PC-3 (cell line): ENCODE data around the gene MAST4. TPM values are rescaled to one million over a fixed set of nuclear protein-coding genes. Genes with fewer than 3 reads are reported as not detected.
"Not testable (repeated sequence)": the region's sequence is repeated elsewhere in the genome, so short reads cannot be mapped to it uniquely, and the experiment has no call there.

Experiments used
- ATAC-seq: fragments of 200-7000 bp; cut with Tn5 transposase; 2 replicates; pipeline ENCODE4 v1.9.1; 2020; ENCODE audit warnings: mild to moderate bottlenecking, moderate library complexity
- BruUV-seq: library from RNA; stranded (reverse); fragments of 400-500 nt; replicated peaks from 2 replicates; lab custom pipeline; 2021; lab: Mats Ljungman, UMichigan
- CTCF ChIA-PET: fragments of 300-600 bp; sonication (Branson Sonifier 250); formaldehyde crosslinking; loops from one replicate; lab custom pipeline; 2022; ENCODE audit warnings: antibody characterized with exemption; lab: Charles Lee
- POLR2A ChIA-PET: fragments of 300-600 bp; sonication (Branson Sonifier 250); formaldehyde crosslinking; loops from one replicate; lab custom pipeline; 2022; ENCODE audit warnings: antibody characterized with exemption; ENCODE audit not compliant: unreplicated experiment; lab: Charles Lee
- DNase-seq: peaks from one replicate; pipeline ENCODE4 v3.0.0-alpha.2; 2015
- H2AFZ ChIP-seq: fragments of 300-600 bp; sonication (generic); 2 replicates; pipeline ENCODE4 v1.6.0; 2016; ENCODE audit warnings: antibody characterized with exemption, low read length
- H3F3A ChIP-seq: fragments of 300-600 bp; sonication (generic); one replicate; pipeline ENCODE4 v1.6.0; 2017; ENCODE audit warnings: antibody characterized with exemption, low read length, control low read depth, mild to moderate bottlenecking; ENCODE audit not compliant: unreplicated experiment
- H3K27ac ChIP-seq: fragments of 300-600 bp; sonication (generic); 2 replicates; pipeline ENCODE4 v1.5.1; 2016; ENCODE audit warnings: mild to moderate bottlenecking, low read length
- H3K27me3 ChIP-seq: fragments of 300-600 bp; sonication (generic); 2 replicates; pipeline ENCODE4 v1.6.1; 2016; ENCODE audit warnings: low read length, mixed read lengths
- H3K36me3 ChIP-seq: fragments of 300-600 bp; sonication (generic); 2 replicates; pipeline ENCODE4 v1.6.1; 2016; ENCODE audit warnings: low read depth, mixed run types, low read length, mixed read lengths
- H3K4me1 ChIP-seq: fragments of 300-600 bp; sonication (generic); 2 replicates; pipeline ENCODE4 v1.5.1; 2016; ENCODE audit warnings: low read length; ENCODE audit not compliant: insufficient read depth
- H3K4me2 ChIP-seq: fragments of 300-600 bp; sonication (generic); 2 replicates; pipeline ENCODE4 v1.6.0; 2016; ENCODE audit warnings: low read length
- H3K4me3 ChIP-seq: fragments of 300-600 bp; sonication (generic); 2 replicates; pipeline ENCODE4 v1.5.1; 2016; ENCODE audit warnings: mild to moderate bottlenecking, low read length, mixed read lengths
- H3K79me2 ChIP-seq: fragments of 300-600 bp; sonication (generic); 2 replicates; pipeline ENCODE4 v1.6.1; 2017; ENCODE audit warnings: low read length, mixed read lengths
- H3K9ac ChIP-seq: fragments of 300-600 bp; sonication (generic); 2 replicates; pipeline ENCODE4 v1.6.0; 2016; ENCODE audit warnings: mild to moderate bottlenecking, low read length
- H3K9me2 ChIP-seq: fragments of 300-600 bp; sonication (generic); replicated peaks from 2 replicates; pipeline ENCODE4 v1.6.1; 2016; ENCODE audit warnings: mixed run types, low read length, mixed read lengths
- H3K9me3 ChIP-seq: fragments of 300-600 bp; sonication (generic); 2 replicates; pipeline ENCODE4 v1.6.1; 2016; ENCODE audit warnings: low read length, mixed read lengths
- H4K20me1 ChIP-seq: fragments of 300-600 bp; sonication (generic); 2 replicates; pipeline ENCODE4 v1.6.1; 2016; ENCODE audit warnings: low read length, mixed read lengths
- CTCF ChIP-seq: fragments of 300-600 bp; sonication (generic); conservative IDR thresholded peaks from 2 replicates; pipeline ENCODE4 v1.5.1; 2017; ENCODE audit warnings: antibody characterized with exemption, low read depth, mild to moderate bottlenecking, low read length
- EZH2 ChIP-seq: fragments of 300-600 bp; sonication (generic); IDR thresholded peaks from one replicate; pipeline ENCODE4 v1.6.1; 2017; ENCODE audit warnings: antibody characterized with exemption, mild to moderate bottlenecking, low read length; ENCODE audit not compliant: unreplicated experiment
- EZH2phosphoT487 ChIP-seq: fragments of 300-600 bp; sonication (generic); IDR thresholded peaks from 2 replicates; pipeline ENCODE4 v1.6.1; 2018; ENCODE audit warnings: mild to moderate bottlenecking, antibody characterized with exemption, low read length, borderline replicate concordance
- intact Hi-C: fragments of 100-400 bp; cut with micrococcal nuclease; formaldehyde crosslinking; loops from 2 replicates; pipeline ENCODE4 v1.9.0; 2023
- total RNA-seq: library from RNA; depleted of rRNA; stranded (reverse); fragments of >200 nt; gene quantifications from 2 replicates; pipeline ENCODE4 v1.2.3, GENCODE V29; 2014

MAST4 gene
- total RNA-seq, 1 experiment from 2014 or later, result 7.9 TPM

GRCh38 chr5:67170767-67171166, 574.6 kb downstream of the MAST4 start:
- H3K4me1 ChIP-seq, result peaks cover 10% of the 10 kb centered on the region
- CTCF ChIA-PET, result no interaction called here
- no peaks in the 10 kb centered on the region; the same call in 1 of the 2 replicates for H3K36me3 ChIP-seq
- no peak overlapping the region for H2AFZ ChIP-seq
- H4K20me1 ChIP-seq, result no peaks in the 10 kb centered on the region
- H3F3A ChIP-seq, result no peaks in the 10 kb centered on the region
- no TSS peak for BruUV-seq
- H3K4me2 ChIP-seq, result no peak overlapping the region
- H3K4me3 ChIP-seq, result no peak overlapping the region
- POLR2A ChIA-PET, result no interaction called here
- no peak overlapping the region for H3K9ac ChIP-seq
- TF ChIP-seq EZH2 (no peak), CTCF (no peak), EZH2phosphoT487 (no peak)
- intact Hi-C loops, result no loop called here
- no peaks in the 10 kb centered on the region for H3K9me2 ChIP-seq
- DNase-seq, result no peak
- H3K27ac ChIP-seq, result no peak overlapping the region
- H3K79me2 ChIP-seq, result no peaks in the 10 kb centered on the region
- no peaks in the 10 kb centered on the region for H3K9me3 ChIP-seq
- no peak for ATAC-seq
- H3K27me3 ChIP-seq, result no peaks in the 10 kb centered on the region

- H3K27me3 ChIP-seq, intact Hi-C loops, BruUV-seq, H3K4me3 ChIP-seq, H3K4me1 ChIP-seq, H3K9me2 ChIP-seq, POLR2A ChIA-PET, H3K9me3 ChIP-seq, H2AFZ ChIP-seq, H3F3A ChIP-seq, H3K9ac ChIP-seq, ATAC-seq, H3K4me2 ChIP-seq, H3K79me2 ChIP-seq, H4K20me1 ChIP-seq, CTCF ChIA-PET, H3K27ac ChIP-seq, H3K36me3 ChIP-seq, DNase-seq: not testable (repeated sequence)
Observed at GRCh38 chr5:67173351-67173750, 577.2 kb downstream of the MAST4 start.

- intact Hi-C loops, result no loop called here
- BruUV-seq, result no TSS peak
- Histone ChIP-seq H3K27ac (no peak overlapping the region), H4K20me1 (no peaks in the 10 kb centered on the region), H3K4me2 (no peak overlapping the region), H3K9me2 (no peaks in the 10 kb centered on the region), H3K79me2 (no peaks in the 10 kb centered on the region), H3K36me3 (no peaks in the 10 kb centered on the region), H3K4me3 (no peak overlapping the region), H3K9ac (no peak overlapping the region), H3K27me3 (no peaks in the 10 kb centered on the region), H3K4me1 (0 out of 2 replicates have a peak, but pooled peaks cover 4% of the 10 kb centered on the region), H2AFZ (no peak overlapping the region), H3F3A (no peaks in the 10 kb centered on the region), H3K9me3 (peaks cover 3% of the 10 kb centered on the region; the same call in 1 of the 2 replicates)
- ChIA-PET CTCF (no interaction called here), POLR2A (no interaction called here)
- ATAC-seq, result no peak
- no peak for TF ChIP-seq CTCF
- no peak for TF ChIP-seq EZH2phosphoT487
- TF ChIP-seq EZH2, result no peak
- DNase-seq, result no peak
Observed at GRCh38 chr5:67173959-67174358, 577.8 kb downstream of the MAST4 start.
